Astrocyte (in vitro differentiated cells and primary cell): ENCODE measurements around the gene FGF22.

ENCODE experiments used
- CTCF ChIP-seq: IDR thresholded peaks from 2 replicates; pipeline ENCODE4 v1.5.1; 2011; ENCODE audit warnings: low read depth, mild to moderate bottlenecking, inconsistent platforms, low read length, moderate library complexity; ENCODE audit not compliant: insufficient read depth
- EZH2 ChIP-seq: IDR thresholded peaks from 2 replicates; pipeline ENCODE4 v1.6.1; 2012; ENCODE audit warnings: mild to moderate bottlenecking, low read length, inconsistent platforms; ENCODE audit not compliant: insufficient read depth

- TF ChIP-seq CTCF (no peak), EZH2 (no peak)
These were observed 6.5 kb upstream of the FGF22 start, which contains the start of gene POLRMT for GRCh38 chr19:633068-633785.
